Mammary epithelial cell (primary cell): ENCODE data around the gene BRAF.

Experiments
- CTCF ChIP-seq, 2 donors: IDR thresholded peaks in 1 of 2; conservative IDR thresholded peaks in 1 of 2; 2 replicates each; pipeline ENCODE4 v1.5.1; 2011 to 2012; ENCODE audit warnings: inconsistent platforms in 2 of 2, low read length in 2 of 2, mild to moderate bottlenecking in 2 of 2, control low read depth in 1 of 2, low read depth in 1 of 2; ENCODE audit not compliant: insufficient read depth in 1 of 2; ENCODE audit errors: extremely low read depth in 1 of 2
- EZH2 ChIP-seq: IDR thresholded peaks from 2 replicates; pipeline ENCODE4 v1.6.1; 2012; ENCODE audit warnings: low read length, inconsistent platforms, borderline replicate concordance

- TF ChIP-seq EZH2 (no peak), CTCF (conservative IDR thresholded peaks at IDR 0.05 in 1 of 2, IDR thresholded peaks at IDR 0.05 in 1 of 2; ENCODE audit: extremely low read depth in 1 of 2, insufficient read depth in 1 of 2, low read depth in 1 of 2, low read length in 2 of 2) (no peak)
Measured at GRCh38 chr7:140707132-140707531, 217.6 kb downstream of the BRAF start.
